ENCODE data around the gene MBOAT2. TPM values are rescaled to one million over a fixed set of nuclear protein-coding genes. Genes with fewer than 3 reads are reported as not detected.

The MBOAT2 gene
- total and polyA plus RNA-seq, 2 donors (not counting 1 experiment from before 2014, with no cell fraction given) = 0.24 to 1.3 TPM

DNA sequence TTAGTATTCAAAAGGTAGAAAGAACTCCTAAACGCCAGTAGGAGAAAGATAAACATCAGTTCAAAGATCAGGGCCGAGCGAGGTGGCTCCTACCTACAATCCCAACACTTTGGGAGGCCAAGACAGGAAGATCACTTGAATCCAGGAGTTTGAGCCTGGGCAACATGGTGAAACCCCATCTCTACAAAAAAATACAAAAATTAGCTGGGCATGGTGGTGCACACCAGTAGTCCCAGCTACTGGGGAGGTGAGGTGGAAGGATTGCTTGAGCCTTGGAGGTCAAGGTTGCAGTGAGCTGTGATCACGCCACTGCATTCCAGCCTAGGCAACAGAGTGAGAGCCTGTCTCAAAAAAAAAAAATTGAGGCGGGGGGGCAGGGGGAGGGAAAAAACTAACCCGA lies 40.6 kb downstream of the MBOAT2 start:
- CTCF ChIA-PET = no interaction called here
- no peak overlapping the region for H3K27ac ChIP-seq (ENCODE audit: low read length in 2 of 2)
- WGBS (ENCODE audit: insufficient coverage) = 92% methylated on average over 2 of the region's 6 CpGs
- H3K4me3 Mint-ChIP-seq = no peak overlapping the region
- H3K27me3 ChIP-seq (replicated peaks in 1 of 4; ENCODE audit: control extremely low read depth in 1 of 4, control insufficient read depth in 3 of 4, insufficient read depth in 4 of 4, low read length in 3 of 4) = no peaks in the 10 kb centered on the region
- H2AFZ ChIP-seq (ENCODE audit: insufficient read depth, low read depth, low read length, poor library complexity, severe bottlenecking) = no peak overlapping the region
- no peaks in the 10 kb centered on the region for H3K4me1 ChIP-seq (ENCODE audit: control insufficient read depth in 2 of 2, insufficient read depth in 2 of 2, low read length in 2 of 2)
- POLR2A ChIA-PET = no interaction called here
- no peak overlapping the region for H3K9ac ChIP-seq (ENCODE audit: low read length)
- no peaks in the 10 kb centered on the region for H3K9me3 ChIP-seq (ENCODE audit: control extremely low read depth in 1 of 3, control insufficient read depth in 2 of 3, insufficient read depth in 1 of 3, low read length in 2 of 3)
- H3K79me2 ChIP-seq (ENCODE audit: control insufficient read depth, insufficient read depth, low read length) = no peaks in the 10 kb centered on the region
- no peak for TF ChIP-seq EZH2 (IDR thresholded peaks at IDR 0.05; ENCODE audit: borderline replicate concordance, insufficient read depth, low read depth, low read length, poor library complexity, severe bottlenecking)
- TF ChIP-seq, protein P1, sequence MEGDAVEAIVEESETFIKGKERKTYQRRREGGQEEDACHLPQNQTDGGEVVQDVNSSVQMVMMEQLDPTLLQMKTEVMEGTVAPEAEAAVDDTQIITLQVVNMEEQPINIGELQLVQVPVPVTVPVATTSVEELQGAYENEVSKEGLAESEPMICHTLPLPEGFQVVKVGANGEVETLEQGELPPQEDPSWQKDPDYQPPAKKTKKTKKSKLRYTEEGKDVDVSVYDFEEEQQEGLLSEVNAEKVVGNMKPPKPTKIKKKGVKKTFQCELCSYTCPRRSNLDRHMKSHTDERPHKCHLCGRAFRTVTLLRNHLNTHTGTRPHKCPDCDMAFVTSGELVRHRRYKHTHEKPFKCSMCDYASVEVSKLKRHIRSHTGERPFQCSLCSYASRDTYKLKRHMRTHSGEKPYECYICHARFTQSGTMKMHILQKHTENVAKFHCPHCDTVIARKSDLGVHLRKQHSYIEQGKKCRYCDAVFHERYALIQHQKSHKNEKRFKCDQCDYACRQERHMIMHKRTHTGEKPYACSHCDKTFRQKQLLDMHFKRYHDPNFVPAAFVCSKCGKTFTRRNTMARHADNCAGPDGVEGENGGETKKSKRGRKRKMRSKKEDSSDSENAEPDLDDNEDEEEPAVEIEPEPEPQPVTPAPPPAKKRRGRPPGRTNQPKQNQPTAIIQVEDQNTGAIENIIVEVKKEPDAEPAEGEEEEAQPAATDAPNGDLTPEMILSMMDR (IDR thresholded peaks at IDR 0.05) = no peak
- no peak overlapping the region for H3K4me2 ChIP-seq (replicated peaks; ENCODE audit: low read depth, low read length, poor library complexity, severe bottlenecking)
- ATAC-seq (ENCODE audit: low read depth) = no peak
- no peaks in the 10 kb centered on the region for H3K9me3 Mint-ChIP-seq (ENCODE audit: insufficient read depth)
- intact Hi-C loops (cut with micrococcal nuclease) = no loop called here
- no peaks in the 10 kb centered on the region for H4K20me1 ChIP-seq (ENCODE audit: control insufficient read depth, insufficient read depth, low read length, poor library complexity, severe bottlenecking)
- H3K36me3 ChIP-seq (replicated peaks in 1 of 2; ENCODE audit: control extremely low read depth in 1 of 2, control insufficient read depth in 1 of 2, extremely low read depth in 1 of 2, insufficient read depth in 2 of 2, low read length in 1 of 2) = no peaks in the 10 kb centered on the region
- H3K27ac Mint-ChIP-seq = no peak overlapping the region
- H3K4me3 ChIP-seq (ENCODE audit: control extremely low read depth in 1 of 5, extremely low read depth in 1 of 5, insufficient read depth in 1 of 5, low read depth in 2 of 5, low read length in 4 of 5) = no peak overlapping the region
- no peaks in the 10 kb centered on the region for H3K4me1 Mint-ChIP-seq
- DNase-seq = no peak
- no peaks in the 10 kb centered on the region for H3K27me3 Mint-ChIP-seq

DNA sequence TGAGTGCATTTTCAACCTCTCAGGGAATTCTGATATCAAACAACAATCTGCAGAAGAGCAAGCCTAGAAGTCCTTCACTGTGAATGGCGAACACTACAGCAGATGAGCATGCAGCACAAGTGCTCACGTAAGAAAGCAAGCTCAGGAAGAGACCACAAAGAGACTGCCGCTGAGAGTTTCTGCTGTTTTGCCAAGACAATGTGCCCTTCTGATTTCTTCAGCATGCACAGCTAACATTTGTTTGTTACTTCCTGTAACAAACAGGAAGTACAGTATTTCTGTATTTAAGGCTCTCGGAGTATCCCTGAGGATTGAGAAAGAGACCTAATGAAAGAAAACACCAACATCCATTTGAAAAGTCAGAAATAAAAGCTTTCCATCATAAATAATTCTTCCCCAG lies 45.9 kb downstream of the MBOAT2 start:
- H3K27me3 Mint-ChIP-seq = peaks cover 5% of the 10 kb centered on the region
- Histone ChIP-seq H3K27ac (ENCODE audit: low read length in 2 of 2) (no peak overlapping the region), H3K79me2 (ENCODE audit: control insufficient read depth, insufficient read depth, low read length) (no peaks in the 10 kb centered on the region), H3K27me3 (replicated peaks in 1 of 4; ENCODE audit: control extremely low read depth in 1 of 4, control insufficient read depth in 3 of 4, insufficient read depth in 4 of 4, low read length in 3 of 4) (no peaks in the 10 kb centered on the region), H3K36me3 (replicated peaks in 1 of 2; ENCODE audit: control extremely low read depth in 1 of 2, control insufficient read depth in 1 of 2, extremely low read depth in 1 of 2, insufficient read depth in 2 of 2, low read length in 1 of 2) (no peaks in the 10 kb centered on the region), H3K9me3 (ENCODE audit: control extremely low read depth in 1 of 3, control insufficient read depth in 2 of 3, insufficient read depth in 1 of 3, low read length in 2 of 3) (peaks cover 0 to 16% (median 13%) of the 10 kb centered on the region in 3 donors), H3K4me3 (ENCODE audit: control extremely low read depth in 1 of 5, extremely low read depth in 1 of 5, insufficient read depth in 1 of 5, low read depth in 2 of 5, low read length in 4 of 5) (no peak overlapping the region), H3K4me1 (ENCODE audit: control insufficient read depth in 2 of 2, insufficient read depth in 2 of 2, low read length in 2 of 2) (no peaks in the 10 kb centered on the region), H3K4me2 (replicated peaks; ENCODE audit: low read depth, low read length, poor library complexity, severe bottlenecking) (no peak overlapping the region), H2AFZ (ENCODE audit: insufficient read depth, low read depth, low read length, poor library complexity, severe bottlenecking) (no peak overlapping the region), H4K20me1 (ENCODE audit: control insufficient read depth, insufficient read depth, low read length, poor library complexity, severe bottlenecking) (no peaks in the 10 kb centered on the region), H3K9ac (ENCODE audit: low read length) (no peak overlapping the region)
- no peak for DNase-seq
- TF ChIP-seq, protein P1 (IDR thresholded peaks at IDR 0.05) = no peak
- TF ChIP-seq EZH2 (IDR thresholded peaks at IDR 0.05; ENCODE audit: borderline replicate concordance, insufficient read depth, low read depth, low read length, poor library complexity, severe bottlenecking) = no peak
- no peak for ATAC-seq (ENCODE audit: low read depth)
- H3K4me1 Mint-ChIP-seq = no peaks in the 10 kb centered on the region
- no peak overlapping the region for H3K4me3 Mint-ChIP-seq
- WGBS (ENCODE audit: insufficient coverage) = 86% methylated on average over 3 of the region's 4 CpGs
- no peak overlapping the region for H3K27ac Mint-ChIP-seq
- ChIA-PET POLR2A (no interaction called here), CTCF (no interaction called here)
- intact Hi-C loops (cut with micrococcal nuclease) = no loop called here
- H3K9me3 Mint-ChIP-seq (ENCODE audit: insufficient read depth) = peaks cover 12% of the 10 kb centered on the region

All from B cell (primary cell).